Panc1 (cell line): ENCODE data around the gene HMG20B. TPM values are rescaled to one million over a fixed set of nuclear protein-coding genes. Genes with fewer than 3 reads are reported as not detected.

Source experiments
- ATAC-seq: fragments of 200-7000 bp; cut with Tn5 transposase; 2 replicates; pipeline ENCODE4 v1.9.1; 2020; ENCODE audit warnings: mild to moderate bottlenecking, moderate library complexity
- BruUV-seq: library from RNA; stranded (reverse); fragments of 400-500 nt; replicated peaks from 2 replicates; lab custom pipeline; 2021; lab: Mats Ljungman, UMichigan
- CTCF ChIA-PET: fragments of 300-600 bp; sonication (Branson Sonifier 250); formaldehyde crosslinking; loops from one replicate; lab custom pipeline; 2022; ENCODE audit warnings: antibody characterized with exemption; lab: Charles Lee
- POLR2A ChIA-PET: fragments of 300-600 bp; sonication (Branson Sonifier 250); formaldehyde crosslinking; loops from one replicate; lab custom pipeline; 2022; ENCODE audit warnings: antibody characterized with exemption; lab: Charles Lee
- DNase-seq: peaks from one replicate; pipeline ENCODE4 v3.0.0-alpha.2; 2010; ENCODE audit warnings: low read depth, low spot score
- H3K27ac ChIP-seq: 2 replicates; pipeline ENCODE4 v1.5.1; 2011; ENCODE audit warnings: mild to moderate bottlenecking, low read length, inconsistent platforms
- H3K27me3 ChIP-seq: fragments of 200-500 bp; sonication (Bioruptor generic); 2 replicates; pipeline ENCODE4 v1.6.0; 2014; ENCODE audit warnings: low read length, inconsistent platforms; ENCODE audit not compliant: control insufficient read depth, insufficient read depth
- H3K36me3 ChIP-seq: fragments of 200-500 bp; sonication (Bioruptor generic); 2 replicates; pipeline ENCODE4 v1.5.1; 2014; ENCODE audit warnings: inconsistent platforms, mild to moderate bottlenecking, low read length, moderate library complexity; ENCODE audit not compliant: control insufficient read depth, insufficient read depth
- H3K4me1 ChIP-seq: 2 replicates; pipeline ENCODE4 v1.5.1; 2011; ENCODE audit warnings: inconsistent platforms, mild to moderate bottlenecking, low read length, moderate library complexity; ENCODE audit not compliant: control insufficient read depth, insufficient read depth
- H3K4me3 ChIP-seq, 2 experiments: 2 replicates each; pipeline ENCODE4 v1.5.1; 2011 to 2012; ENCODE audit warnings: low read depth in 2 of 2, low read length in 2 of 2, mild to moderate bottlenecking in 2 of 2, inconsistent platforms in 1 of 2, moderate library complexity in 1 of 2
- H3K9me3 ChIP-seq: fragments of 200-500 bp; sonication (Bioruptor generic); 2 replicates; pipeline ENCODE4 v1.5.1; 2014; ENCODE audit warnings: low read depth, mild to moderate bottlenecking, inconsistent platforms, low read length, moderate library complexity; ENCODE audit not compliant: control insufficient read depth, insufficient read depth
- POLR2AphosphoS5 ChIP-seq: IDR thresholded peaks from 2 replicates; pipeline ENCODE4 v1.6.1; 2012; ENCODE audit warnings: mild to moderate bottlenecking, low read depth, low read length, moderate library complexity
- SIN3A ChIP-seq: IDR thresholded peaks from 2 replicates; pipeline ENCODE4 v1.6.1; 2012; ENCODE audit warnings: low read depth, mild to moderate bottlenecking, low read length, moderate library complexity, borderline replicate concordance; ENCODE audit not compliant: insufficient read depth
- TCF7L2 ChIP-seq: IDR thresholded peaks from 2 replicates; pipeline ENCODE4 v1.6.1; 2011; ENCODE audit warnings: mild to moderate bottlenecking, low read depth, low read length, inconsistent platforms
- in situ Hi-C: cut with HindIII; loops from 2 replicates; pipeline ENCODE4 v1.10.0; 2016; ENCODE audit warnings: low sequenced_read_pairs, low pct_unique_long_range_greater_than_20kb
- intact Hi-C: fragments of 100-400 bp; cut with micrococcal nuclease; formaldehyde crosslinking; loops from one replicate; pipeline ENCODE4 v1.10.0; 2022; ENCODE audit not compliant: unreplicated experiment
- total RNA-seq: library from RNA; stranded (reverse); gene quantifications from one replicate; pipeline ENCODE4 v1.2.1, GENCODE V29; 2021; ENCODE audit not compliant: unreplicated experiment
- TF ChIP-seq, protein P1 (sequence below): fragments of 450-650 bp; IDR thresholded peaks from 2 replicates; pipeline ENCODE4 v1.5.1; 2017; ENCODE audit warnings: mild to moderate bottlenecking
- TF ChIP-seq, protein P2 (sequence below), 2 experiments: IDR thresholded peaks; 2 replicates each; pipeline ENCODE4 v1.6.1; 2011 to 2012; ENCODE audit warnings: low read depth in 2 of 2, control low read depth in 1 of 2, low read length in 1 of 2, mild to moderate bottlenecking in 1 of 2, moderate library complexity in 1 of 2; ENCODE audit not compliant: insufficient read depth in 1 of 2

HMG20B gene
- total RNA-seq, 1 experiment from 2014 or later: 74.7 TPM

DNA sequence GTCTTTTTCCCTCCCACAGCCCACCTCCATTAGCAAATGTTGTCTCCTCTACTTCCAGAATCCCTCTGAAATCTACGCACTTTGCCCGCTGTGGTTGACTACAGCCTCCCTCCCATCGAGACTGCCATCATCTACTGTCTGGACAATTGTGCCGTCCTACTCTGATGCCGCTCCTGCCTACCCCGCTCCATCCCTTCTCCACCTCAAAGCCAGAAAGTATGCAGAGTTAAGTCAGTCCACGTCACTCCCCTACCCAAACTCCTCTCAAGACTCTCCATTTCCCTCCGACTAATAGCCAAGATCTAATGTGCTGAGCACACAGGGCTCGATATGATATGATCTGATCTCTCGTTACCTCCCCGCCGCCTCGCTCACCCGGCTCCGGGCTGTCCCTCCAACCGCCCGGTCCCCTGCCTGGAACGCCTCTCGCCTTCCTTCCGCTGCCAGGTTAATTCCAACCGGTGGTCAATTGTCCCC lies 53.3 kb downstream of the HMG20B start:
- H3K36me3 ChIP-seq: peaks cover 5% of the 10 kb centered on the region; the same call in 1 of the 2 replicates
- BruUV-seq: TSS peak; percentile 83
- in situ Hi-C loops (no loop called here), intact Hi-C loops (no loop called here)
- CTCF ChIA-PET: no interaction called here
- DNase-seq: no peak
- H3K27me3 ChIP-seq: no peaks in the 10 kb centered on the region
- peak overlapping the region; percentile 88 for H3K27ac ChIP-seq
- peak overlapping the region; percentile 84 to 93 for H3K4me3 ChIP-seq
- TF ChIP-seq, protein P1, sequence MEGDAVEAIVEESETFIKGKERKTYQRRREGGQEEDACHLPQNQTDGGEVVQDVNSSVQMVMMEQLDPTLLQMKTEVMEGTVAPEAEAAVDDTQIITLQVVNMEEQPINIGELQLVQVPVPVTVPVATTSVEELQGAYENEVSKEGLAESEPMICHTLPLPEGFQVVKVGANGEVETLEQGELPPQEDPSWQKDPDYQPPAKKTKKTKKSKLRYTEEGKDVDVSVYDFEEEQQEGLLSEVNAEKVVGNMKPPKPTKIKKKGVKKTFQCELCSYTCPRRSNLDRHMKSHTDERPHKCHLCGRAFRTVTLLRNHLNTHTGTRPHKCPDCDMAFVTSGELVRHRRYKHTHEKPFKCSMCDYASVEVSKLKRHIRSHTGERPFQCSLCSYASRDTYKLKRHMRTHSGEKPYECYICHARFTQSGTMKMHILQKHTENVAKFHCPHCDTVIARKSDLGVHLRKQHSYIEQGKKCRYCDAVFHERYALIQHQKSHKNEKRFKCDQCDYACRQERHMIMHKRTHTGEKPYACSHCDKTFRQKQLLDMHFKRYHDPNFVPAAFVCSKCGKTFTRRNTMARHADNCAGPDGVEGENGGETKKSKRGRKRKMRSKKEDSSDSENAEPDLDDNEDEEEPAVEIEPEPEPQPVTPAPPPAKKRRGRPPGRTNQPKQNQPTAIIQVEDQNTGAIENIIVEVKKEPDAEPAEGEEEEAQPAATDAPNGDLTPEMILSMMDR: no peak
- TF ChIP-seq SIN3A: no peak
- TF ChIP-seq, protein P2, sequence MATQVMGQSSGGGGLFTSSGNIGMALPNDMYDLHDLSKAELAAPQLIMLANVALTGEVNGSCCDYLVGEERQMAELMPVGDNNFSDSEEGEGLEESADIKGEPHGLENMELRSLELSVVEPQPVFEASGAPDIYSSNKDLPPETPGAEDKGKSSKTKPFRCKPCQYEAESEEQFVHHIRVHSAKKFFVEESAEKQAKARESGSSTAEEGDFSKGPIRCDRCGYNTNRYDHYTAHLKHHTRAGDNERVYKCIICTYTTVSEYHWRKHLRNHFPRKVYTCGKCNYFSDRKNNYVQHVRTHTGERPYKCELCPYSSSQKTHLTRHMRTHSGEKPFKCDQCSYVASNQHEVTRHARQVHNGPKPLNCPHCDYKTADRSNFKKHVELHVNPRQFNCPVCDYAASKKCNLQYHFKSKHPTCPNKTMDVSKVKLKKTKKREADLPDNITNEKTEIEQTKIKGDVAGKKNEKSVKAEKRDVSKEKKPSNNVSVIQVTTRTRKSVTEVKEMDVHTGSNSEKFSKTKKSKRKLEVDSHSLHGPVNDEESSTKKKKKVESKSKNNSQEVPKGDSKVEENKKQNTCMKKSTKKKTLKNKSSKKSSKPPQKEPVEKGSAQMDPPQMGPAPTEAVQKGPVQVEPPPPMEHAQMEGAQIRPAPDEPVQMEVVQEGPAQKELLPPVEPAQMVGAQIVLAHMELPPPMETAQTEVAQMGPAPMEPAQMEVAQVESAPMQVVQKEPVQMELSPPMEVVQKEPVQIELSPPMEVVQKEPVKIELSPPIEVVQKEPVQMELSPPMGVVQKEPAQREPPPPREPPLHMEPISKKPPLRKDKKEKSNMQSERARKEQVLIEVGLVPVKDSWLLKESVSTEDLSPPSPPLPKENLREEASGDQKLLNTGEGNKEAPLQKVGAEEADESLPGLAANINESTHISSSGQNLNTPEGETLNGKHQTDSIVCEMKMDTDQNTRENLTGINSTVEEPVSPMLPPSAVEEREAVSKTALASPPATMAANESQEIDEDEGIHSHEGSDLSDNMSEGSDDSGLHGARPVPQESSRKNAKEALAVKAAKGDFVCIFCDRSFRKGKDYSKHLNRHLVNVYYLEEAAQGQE (IDR thresholded peaks at IDR 0.05; ENCODE audit: insufficient read depth in 1 of 2, low read depth in 2 of 2, low read length in 1 of 2): no peak
- TF ChIP-seq POLR2AphosphoS5: no peak
- TF ChIP-seq TCF7L2: no peak
- no peaks in the 10 kb centered on the region for H3K9me3 ChIP-seq
- ATAC-seq: peak; percentile 1; the same call in 1 of the 2 replicates
- POLR2A ChIA-PET: no interaction called here
- H3K4me1 ChIP-seq: peaks cover 6% of the 10 kb centered on the region

DNA sequence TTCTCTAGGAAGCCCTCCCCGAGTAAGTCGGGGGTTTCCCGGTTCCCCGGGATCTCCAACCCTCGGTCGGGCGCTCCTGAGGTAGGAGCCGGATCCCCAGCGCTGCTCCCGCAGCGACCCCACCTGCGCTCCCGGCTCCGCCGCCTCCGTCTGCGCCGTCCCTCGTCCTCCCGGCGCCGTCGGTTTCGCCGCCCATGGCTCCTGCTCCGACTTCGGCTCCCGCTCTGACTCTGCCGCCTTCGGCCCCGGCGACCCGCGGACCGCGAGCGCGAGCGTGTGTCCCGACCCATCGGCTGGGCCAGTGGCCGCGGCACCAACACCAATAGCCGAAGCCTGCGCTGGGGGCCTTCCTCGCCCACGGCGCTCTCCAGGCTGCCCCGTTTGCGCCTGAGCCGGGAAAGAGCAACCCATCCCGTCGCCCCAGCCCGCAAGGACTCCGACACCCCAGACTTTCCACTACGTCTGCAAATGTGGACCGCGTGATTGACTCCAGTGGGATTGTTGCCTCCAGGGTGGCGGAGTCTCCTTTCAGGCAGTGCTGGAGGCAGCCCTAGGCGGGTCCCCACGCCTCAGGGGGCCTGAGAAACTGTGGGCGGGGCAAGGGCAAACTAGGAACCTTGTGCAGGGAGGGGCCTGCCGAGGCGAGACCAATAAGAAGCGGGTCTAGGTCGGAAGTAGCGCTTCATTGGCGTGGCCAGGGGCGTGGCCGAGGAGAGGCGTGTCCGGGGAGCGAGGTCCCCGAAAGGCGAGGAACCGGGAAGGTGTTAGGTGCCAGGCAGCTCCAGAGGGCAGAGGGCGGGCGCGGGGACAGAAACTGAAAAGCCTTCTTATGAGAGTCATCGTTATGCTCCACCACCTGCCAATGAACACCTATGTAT lies 54.0 kb downstream of the HMG20B start, which contains the start of gene CACTIN:
Gene CACTIN (minus strand): TSS at position 318 of the 878 bp plus-strand sequence. CDS start 28 bp downstream, at position 290.
- no TSS peak for BruUV-seq
- in situ Hi-C loops (no loop called here), intact Hi-C loops (no loop called here)
- H3K4me3 ChIP-seq: peak within 1 kb of the TSS; percentile 84 to 93
- H3K4me1 ChIP-seq: peaks cover 6% of the 10 kb centered on the region
- TF ChIP-seq POLR2AphosphoS5: peak; percentile 45
- TF ChIP-seq, protein P2 (IDR thresholded peaks at IDR 0.05; ENCODE audit: insufficient read depth in 1 of 2, low read depth in 2 of 2, low read length in 1 of 2): no peak
- TF ChIP-seq TCF7L2: 0 out of 2 replicates have a peak, but pooled peaks have one; percentile 10
- H3K9me3 ChIP-seq: no peaks in the 10 kb centered on the region
- ChIA-PET CTCF (interaction anchor here (0.7 kb wide), 1 partner anchor 91 kb away, joined by 8 read pairs; no protein-coding TSS in a partner anchor), POLR2A (no interaction called here)
- ATAC-seq (peak; percentile 97), DNase-seq (peak; percentile 80)
- H3K27ac ChIP-seq: peak within 1 kb of the TSS; percentile 88
- H3K27me3 ChIP-seq: no peaks in the 10 kb centered on the region
- H3K36me3 ChIP-seq: peaks cover 5% of the 10 kb centered on the region; the same call in 1 of the 2 replicates
